ENCODE measurements around the gene PDE1A. TPM values are rescaled to one million over a fixed set of nuclear protein-coding genes. Genes with fewer than 3 reads are reported as not detected.

The PDE1A gene
- total RNA-seq, 2 donors from 2014 or later = 0.31 TPM; not detected in 1

GRCh38 chr2:182170341-182170740 is 256.5 kb downstream of the PDE1A start:
- Histone ChIP-seq H3K4me1 (ENCODE audit: control insufficient read depth, insufficient read depth, low read length) (no peaks in the 10 kb centered on the region), H3K9ac (ENCODE audit: extremely low read depth, low read length, poor library complexity, severe bottlenecking) (no peak overlapping the region), H3K27me3 (ENCODE audit: control insufficient read depth, insufficient read depth, low read length, poor library complexity, severe bottlenecking) (no peaks in the 10 kb centered on the region), H3K27ac (ENCODE audit: low read depth, low read length) (no peak overlapping the region), H3K9me3 (ENCODE audit: control insufficient read depth, low read length) (no peaks in the 10 kb centered on the region), H3K36me3 (ENCODE audit: control insufficient read depth, insufficient read depth, low read length) (no peaks in the 10 kb centered on the region), H3K4me3 (ENCODE audit: low read length) (no peak overlapping the region)
- 83 to 100% methylated on average over 1 to 2 of the region's 3 CpGs for WGBS, 2 experiments (ENCODE audit: insufficient coverage in 1 of 2, insufficient read length in 1 of 2)
- Mint-ChIP-seq H3K9me3 (peaks cover 2% of the 10 kb centered on the region), H3K27me3 (ENCODE audit: insufficient read depth) (no peaks in the 10 kb centered on the region), H3K27ac (no peak overlapping the region), H3K4me1 (peaks cover 5% of the 10 kb centered on the region), H3K4me3 (no peak overlapping the region), H3K36me3 (ENCODE audit: low read depth) (no peaks in the 10 kb centered on the region)
- TF ChIP-seq CTCF (conservative IDR thresholded peaks at IDR 0.05) = no peak
- DNase-seq = no peak

DNA sequence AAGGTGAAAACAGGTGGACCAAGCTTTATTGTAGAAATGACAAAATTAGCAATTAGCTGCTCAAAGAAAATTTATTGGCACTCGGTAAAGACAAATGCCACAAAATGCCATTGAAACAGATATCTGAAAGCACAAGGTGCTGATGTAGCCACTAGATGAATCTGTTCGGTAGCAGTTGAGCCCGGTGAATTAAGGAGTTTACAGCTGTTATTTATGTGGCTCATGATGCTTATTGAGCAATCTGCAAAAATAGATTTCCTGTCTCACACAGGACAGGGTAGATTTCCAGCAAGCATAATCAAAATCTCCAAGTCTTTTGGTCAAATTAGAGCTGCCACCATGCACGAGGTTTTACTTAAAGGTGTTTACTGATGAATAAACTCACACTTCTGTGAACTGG is 259.0 kb downstream of the PDE1A start:
- H3K9ac ChIP-seq (ENCODE audit: extremely low read depth, low read length, poor library complexity, severe bottlenecking) = no peak overlapping the region
- TF ChIP-seq CTCF (conservative IDR thresholded peaks at IDR 0.05) = no peak
- no peaks in the 10 kb centered on the region for H3K36me3 ChIP-seq (ENCODE audit: control insufficient read depth, insufficient read depth, low read length)
- H3K4me3 ChIP-seq (ENCODE audit: low read length) = no peak overlapping the region
- 93 to 100% methylated on average over 2 to 4 of the region's 4 CpGs for WGBS, 2 experiments (ENCODE audit: insufficient coverage in 1 of 2, insufficient read length in 1 of 2)
- no peaks in the 10 kb centered on the region for H3K4me1 ChIP-seq (ENCODE audit: control insufficient read depth, insufficient read depth, low read length)
- Mint-ChIP-seq H3K27ac (no peak overlapping the region), H3K36me3 (ENCODE audit: low read depth) (no peaks in the 10 kb centered on the region), H3K4me1 (no peaks in the 10 kb centered on the region), H3K4me3 (no peak overlapping the region), H3K9me3 (no peaks in the 10 kb centered on the region), H3K27me3 (ENCODE audit: insufficient read depth) (no peaks in the 10 kb centered on the region)
- H3K27ac ChIP-seq (ENCODE audit: low read depth, low read length) = no peak overlapping the region
- H3K9me3 ChIP-seq (ENCODE audit: control insufficient read depth, low read length) = no peaks in the 10 kb centered on the region
- no peak for DNase-seq
- H3K27me3 ChIP-seq (ENCODE audit: control insufficient read depth, insufficient read depth, low read length, poor library complexity, severe bottlenecking) = no peaks in the 10 kb centered on the region

DNA sequence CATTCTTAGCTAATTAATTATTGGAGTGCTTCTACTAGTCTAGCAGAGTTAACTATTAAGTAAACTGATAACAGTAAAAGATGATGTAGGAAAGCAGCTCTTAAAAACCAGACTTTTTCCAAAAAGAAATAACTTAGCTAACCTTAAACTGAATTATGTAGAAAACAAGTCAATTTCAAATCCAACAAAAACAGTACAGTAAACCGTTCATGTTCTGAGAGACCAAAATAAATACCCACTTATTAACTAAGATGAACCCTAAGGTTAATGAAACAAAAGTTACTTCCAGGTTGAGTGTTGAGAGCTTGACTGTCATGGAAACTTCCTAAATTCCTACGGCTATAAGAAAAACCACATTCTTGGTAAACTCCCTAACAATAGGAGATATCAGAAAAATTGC is 260.0 kb downstream of the PDE1A start:
- no peaks in the 10 kb centered on the region for H3K36me3 ChIP-seq (ENCODE audit: control insufficient read depth, insufficient read depth, low read length)
- no peaks in the 10 kb centered on the region for H3K36me3 Mint-ChIP-seq (ENCODE audit: low read depth)
- no peak overlapping the region for H3K27ac Mint-ChIP-seq
- no peak overlapping the region for H3K4me3 Mint-ChIP-seq
- H3K4me3 ChIP-seq (ENCODE audit: low read length) = no peak overlapping the region
- no peaks in the 10 kb centered on the region for H3K9me3 ChIP-seq (ENCODE audit: control insufficient read depth, low read length)
- no peak overlapping the region for H3K27ac ChIP-seq (ENCODE audit: low read depth, low read length)
- H3K9me3 Mint-ChIP-seq = no peaks in the 10 kb centered on the region
- no peaks in the 10 kb centered on the region for H3K4me1 ChIP-seq (ENCODE audit: control insufficient read depth, insufficient read depth, low read length)
- H3K27me3 ChIP-seq (ENCODE audit: control insufficient read depth, insufficient read depth, low read length, poor library complexity, severe bottlenecking) = no peaks in the 10 kb centered on the region
- no peak overlapping the region for H3K9ac ChIP-seq (ENCODE audit: extremely low read depth, low read length, poor library complexity, severe bottlenecking)
- DNase-seq = no peak
- no peak for TF ChIP-seq CTCF (conservative IDR thresholded peaks at IDR 0.05)
- WGBS, 2 experiments (ENCODE audit: insufficient coverage in 1 of 2, insufficient read length in 1 of 2) = 86 to 98% methylated on average over 1 to 2 of the region's 2 CpGs
- H3K4me1 Mint-ChIP-seq = no peaks in the 10 kb centered on the region
- no peaks in the 10 kb centered on the region for H3K27me3 Mint-ChIP-seq (ENCODE audit: insufficient read depth)
